ENCODE data around the gene FOXD1. TPM values are rescaled to one million over a fixed set of nuclear protein-coding genes. Genes with fewer than 3 reads are reported as not detected.
A peak's percentile ranks its signal among the peaks of the same experiment; 100 is the strongest.

Gene FOXD1
- total RNA-seq, 1 donor from 2014 or later, result 0.52 TPM

DNA sequence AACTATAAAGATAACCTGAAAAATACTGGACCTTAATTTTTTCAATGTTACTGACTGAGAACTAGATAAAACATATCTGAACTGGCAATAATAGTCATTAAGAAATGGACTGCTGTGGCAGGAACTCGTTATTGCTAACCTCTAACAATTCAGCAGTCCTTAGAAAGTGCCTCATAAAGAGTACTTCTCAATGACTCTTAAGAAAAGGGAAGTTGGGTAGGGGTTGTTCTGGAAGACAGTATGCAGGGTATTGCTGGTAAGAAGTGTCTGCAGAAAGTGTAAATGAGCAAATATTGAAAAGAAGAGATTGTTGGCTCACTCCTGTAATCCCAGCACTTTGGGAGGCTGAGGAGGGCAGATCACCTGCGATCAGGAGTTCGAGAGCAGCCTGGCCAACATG lies 27.9 kb downstream of the FOXD1 start:
- Histone ChIP-seq H3K36me3 (ENCODE audit: control insufficient read depth in 3 of 3, insufficient read depth in 3 of 3, low read length in 3 of 3) (no peaks in the 10 kb centered on the region), H3K27me3 (ENCODE audit: control insufficient read depth in 3 of 3, insufficient read depth in 3 of 3, low read length in 3 of 3) (peaks cover 67 to 75% (median 69%) of the 10 kb centered on the region in 3 donors), H3K9me3 (ENCODE audit: control insufficient read depth in 3 of 3, low read length in 3 of 3) (no peaks in the 10 kb centered on the region), H3K27ac (ENCODE audit: low read depth, low read length) (no peak overlapping the region), H3K4me1 (ENCODE audit: control insufficient read depth in 3 of 3, insufficient read depth in 3 of 3, low read length in 3 of 3) (peaks cover 11 to 26% (median 21%) of the 10 kb centered on the region in 3 donors), H3K9ac (ENCODE audit: low read depth in 1 of 3, low read length in 3 of 3) (no peak overlapping the region), H3K4me3 (ENCODE audit: low read length in 3 of 3) (no peak overlapping the region)

GRCh38 chr5:73419465-73420390 lies 28.8 kb downstream of the FOXD1 start:
- peaks cover 74 to 82% (median 75%) of the 10 kb centered on the region in 3 donors for H3K27me3 ChIP-seq (ENCODE audit: control insufficient read depth in 3 of 3, insufficient read depth in 3 of 3, low read length in 3 of 3)
- no peaks in the 10 kb centered on the region for H3K36me3 ChIP-seq (ENCODE audit: control insufficient read depth in 3 of 3, insufficient read depth in 3 of 3, low read length in 3 of 3)
- H3K4me1 ChIP-seq (ENCODE audit: control insufficient read depth in 3 of 3, insufficient read depth in 3 of 3, low read length in 3 of 3), result peaks cover 11 to 26% (median 21%) of the 10 kb centered on the region in 3 donors
- H3K4me3 ChIP-seq (ENCODE audit: low read length in 3 of 3), result peak overlapping the region; percentile 26 to 54 (median 49)
- H3K9me3 ChIP-seq (ENCODE audit: control insufficient read depth in 3 of 3, low read length in 3 of 3), result no peaks in the 10 kb centered on the region
- H3K9ac ChIP-seq (ENCODE audit: low read depth in 1 of 3, low read length in 3 of 3), result peak overlapping the region in 1 of 3 donors; percentile 26
- no peak overlapping the region for H3K27ac ChIP-seq (ENCODE audit: low read depth, low read length)

- Histone ChIP-seq H3K27ac (ENCODE audit: low read depth, low read length) (no peak overlapping the region), H3K27me3 (ENCODE audit: control insufficient read depth in 3 of 3, insufficient read depth in 3 of 3, low read length in 3 of 3) (peaks cover 74 to 84% (median 77%) of the 10 kb centered on the region in 3 donors), H3K9me3 (ENCODE audit: control insufficient read depth in 3 of 3, low read length in 3 of 3) (no peaks in the 10 kb centered on the region), H3K4me1 (ENCODE audit: control insufficient read depth in 3 of 3, insufficient read depth in 3 of 3, low read length in 3 of 3) (peaks cover 11 to 26% (median 21%) of the 10 kb centered on the region in 3 donors), H3K36me3 (ENCODE audit: control insufficient read depth in 3 of 3, insufficient read depth in 3 of 3, low read length in 3 of 3) (no peaks in the 10 kb centered on the region), H3K4me3 (ENCODE audit: low read length in 3 of 3) (peak overlapping the region in 1 of 3 donors; percentile 49), H3K9ac (ENCODE audit: low read depth in 1 of 3, low read length in 3 of 3) (no peak overlapping the region)
Observed at GRCh38 chr5:73419117-73419464, 29.5 kb downstream of the FOXD1 start.

GRCh38 chr5:73418244-73418691 lies 30.3 kb downstream of the FOXD1 start:
- Histone ChIP-seq H3K4me1 (ENCODE audit: control insufficient read depth in 3 of 3, insufficient read depth in 3 of 3, low read length in 3 of 3) (peaks cover 11 to 26% (median 21%) of the 10 kb centered on the region in 3 donors), H3K36me3 (ENCODE audit: control insufficient read depth in 3 of 3, insufficient read depth in 3 of 3, low read length in 3 of 3) (no peaks in the 10 kb centered on the region), H3K9me3 (ENCODE audit: control insufficient read depth in 3 of 3, low read length in 3 of 3) (no peaks in the 10 kb centered on the region), H3K9ac (ENCODE audit: low read depth in 1 of 3, low read length in 3 of 3) (no peak overlapping the region), H3K27me3 (ENCODE audit: control insufficient read depth in 3 of 3, insufficient read depth in 3 of 3, low read length in 3 of 3) (peaks cover 72 to 84% (median 82%) of the 10 kb centered on the region in 3 donors), H3K27ac (ENCODE audit: low read depth, low read length) (no peak overlapping the region), H3K4me3 (ENCODE audit: low read length in 3 of 3) (no peak overlapping the region)

DNA sequence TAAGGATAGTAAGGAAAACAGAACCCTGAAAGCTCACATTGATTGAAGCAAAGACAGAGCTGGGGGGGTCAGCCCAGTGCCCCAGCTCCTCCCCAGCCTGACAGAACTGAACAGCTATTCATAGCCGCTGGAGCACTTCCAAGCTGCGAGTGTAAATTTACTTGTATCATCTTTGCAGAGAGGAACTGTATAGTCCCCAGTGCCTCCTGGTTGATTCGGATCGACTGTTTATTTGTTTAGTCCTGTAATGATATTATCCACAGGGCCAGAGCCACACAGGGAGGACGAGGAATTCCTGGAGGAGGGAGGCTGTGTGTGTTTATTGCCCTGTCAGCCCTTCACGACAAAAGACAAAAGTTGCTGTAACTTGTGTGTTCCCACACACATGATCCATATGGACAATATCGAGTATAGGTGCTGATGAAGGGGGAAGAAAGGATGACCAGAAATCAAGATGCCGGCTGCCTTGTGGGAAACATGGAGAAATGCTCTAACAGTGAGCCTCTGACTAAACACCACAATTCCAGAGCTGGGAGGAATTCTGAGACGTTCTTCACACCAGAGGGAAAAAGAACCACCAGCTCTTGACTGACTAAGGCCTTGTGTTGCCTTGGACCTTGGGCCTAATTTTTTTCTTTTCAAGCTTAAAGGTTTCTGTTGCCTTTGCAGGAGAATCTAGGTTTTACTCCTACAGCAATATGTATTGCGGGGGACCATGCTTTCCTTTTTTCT lies 31.1 kb downstream of the FOXD1 start:
- peaks cover 11 to 26% (median 21%) of the 10 kb centered on the region in 3 donors for H3K4me1 ChIP-seq (ENCODE audit: control insufficient read depth in 3 of 3, insufficient read depth in 3 of 3, low read length in 3 of 3)
- H3K9ac ChIP-seq (ENCODE audit: low read depth in 1 of 3, low read length in 3 of 3), result no peak overlapping the region
- H3K27me3 ChIP-seq (ENCODE audit: control insufficient read depth in 3 of 3, insufficient read depth in 3 of 3, low read length in 3 of 3), result peaks cover 75 to 87% (median 77%) of the 10 kb centered on the region in 3 donors
- no peaks in the 10 kb centered on the region for H3K9me3 ChIP-seq (ENCODE audit: control insufficient read depth in 3 of 3, low read length in 3 of 3)
- H3K27ac ChIP-seq (ENCODE audit: low read depth, low read length), result no peak overlapping the region
- H3K4me3 ChIP-seq (ENCODE audit: low read length in 3 of 3), result no peak overlapping the region
- H3K36me3 ChIP-seq (ENCODE audit: control insufficient read depth in 3 of 3, insufficient read depth in 3 of 3, low read length in 3 of 3), result no peaks in the 10 kb centered on the region

- Histone ChIP-seq H3K27me3 (ENCODE audit: control insufficient read depth in 3 of 3, insufficient read depth in 3 of 3, low read length in 3 of 3) (peaks cover 66 to 71% (median 67%) of the 10 kb centered on the region in 3 donors), H3K27ac (ENCODE audit: low read depth, low read length) (no peak overlapping the region), H3K36me3 (ENCODE audit: control insufficient read depth in 3 of 3, insufficient read depth in 3 of 3, low read length in 3 of 3) (no peaks in the 10 kb centered on the region), H3K9me3 (ENCODE audit: control insufficient read depth in 3 of 3, low read length in 3 of 3) (no peaks in the 10 kb centered on the region), H3K4me3 (ENCODE audit: low read length in 3 of 3) (no peak overlapping the region), H3K4me1 (ENCODE audit: control insufficient read depth in 3 of 3, insufficient read depth in 3 of 3, low read length in 3 of 3) (peaks cover 11 to 26% (median 21%) of the 10 kb centered on the region in 3 donors), H3K9ac (ENCODE audit: low read depth in 1 of 3, low read length in 3 of 3) (no peak overlapping the region)
Observed at GRCh38 chr5:73415617-73416016, 33.0 kb downstream of the FOXD1 start.

GRCh38 chr5:73415171-73415570 lies 33.4 kb downstream of the FOXD1 start:
- no peaks in the 10 kb centered on the region for H3K36me3 ChIP-seq (ENCODE audit: control insufficient read depth in 3 of 3, insufficient read depth in 3 of 3, low read length in 3 of 3)
- H3K4me3 ChIP-seq (ENCODE audit: low read length in 3 of 3), result no peak overlapping the region
- H3K9ac ChIP-seq (ENCODE audit: low read depth in 1 of 3, low read length in 3 of 3), result no peak overlapping the region
- peaks cover 62 to 67% (median 62%) of the 10 kb centered on the region in 3 donors for H3K27me3 ChIP-seq (ENCODE audit: control insufficient read depth in 3 of 3, insufficient read depth in 3 of 3, low read length in 3 of 3)
- peaks cover 11 to 26% (median 21%) of the 10 kb centered on the region in 3 donors for H3K4me1 ChIP-seq (ENCODE audit: control insufficient read depth in 3 of 3, insufficient read depth in 3 of 3, low read length in 3 of 3)
- no peak overlapping the region for H3K27ac ChIP-seq (ENCODE audit: low read depth, low read length)
- no peaks in the 10 kb centered on the region for H3K9me3 ChIP-seq (ENCODE audit: control insufficient read depth in 3 of 3, low read length in 3 of 3)

GRCh38 chr5:73412597-73412988 lies 36.0 kb downstream of the FOXD1 start:
- no peaks in the 10 kb centered on the region for H3K36me3 ChIP-seq (ENCODE audit: control insufficient read depth in 3 of 3, insufficient read depth in 3 of 3, low read length in 3 of 3)
- H3K9ac ChIP-seq (ENCODE audit: low read depth in 1 of 3, low read length in 3 of 3), result no peak overlapping the region
- peaks cover 37 to 41% (median 37%) of the 10 kb centered on the region in 3 donors for H3K27me3 ChIP-seq (ENCODE audit: control insufficient read depth in 3 of 3, insufficient read depth in 3 of 3, low read length in 3 of 3)
- no peak overlapping the region for H3K27ac ChIP-seq (ENCODE audit: low read depth, low read length)
- H3K9me3 ChIP-seq (ENCODE audit: control insufficient read depth in 3 of 3, low read length in 3 of 3), result no peaks in the 10 kb centered on the region
- H3K4me1 ChIP-seq (ENCODE audit: control insufficient read depth in 3 of 3, insufficient read depth in 3 of 3, low read length in 3 of 3), result peaks cover 0 to 9% (median 8%) of the 10 kb centered on the region in 3 donors
- no peak overlapping the region for H3K4me3 ChIP-seq (ENCODE audit: low read length in 3 of 3)

- no peaks in the 10 kb centered on the region for H3K9me3 ChIP-seq (ENCODE audit: control insufficient read depth in 3 of 3, low read length in 3 of 3)
- H3K4me1 ChIP-seq (ENCODE audit: control insufficient read depth in 3 of 3, insufficient read depth in 3 of 3, low read length in 3 of 3), result peaks cover 0 to 4% (median 3%) of the 10 kb centered on the region in 3 donors
- no peaks in the 10 kb centered on the region for H3K36me3 ChIP-seq (ENCODE audit: control insufficient read depth in 3 of 3, insufficient read depth in 3 of 3, low read length in 3 of 3)
- H3K9ac ChIP-seq (ENCODE audit: low read depth in 1 of 3, low read length in 3 of 3), result no peak overlapping the region
- peaks cover 32 to 36% (median 32%) of the 10 kb centered on the region in 3 donors for H3K27me3 ChIP-seq (ENCODE audit: control insufficient read depth in 3 of 3, insufficient read depth in 3 of 3, low read length in 3 of 3)
- no peak overlapping the region for H3K4me3 ChIP-seq (ENCODE audit: low read length in 3 of 3)
- no peak overlapping the region for H3K27ac ChIP-seq (ENCODE audit: low read depth, low read length)
Observed at GRCh38 chr5:73411936-73412596, 36.5 kb downstream of the FOXD1 start.

All from skeletal muscle tissue (tissue), 4 donors.